Measurements from ENCODE around the gene TSPAN14.

DNA sequence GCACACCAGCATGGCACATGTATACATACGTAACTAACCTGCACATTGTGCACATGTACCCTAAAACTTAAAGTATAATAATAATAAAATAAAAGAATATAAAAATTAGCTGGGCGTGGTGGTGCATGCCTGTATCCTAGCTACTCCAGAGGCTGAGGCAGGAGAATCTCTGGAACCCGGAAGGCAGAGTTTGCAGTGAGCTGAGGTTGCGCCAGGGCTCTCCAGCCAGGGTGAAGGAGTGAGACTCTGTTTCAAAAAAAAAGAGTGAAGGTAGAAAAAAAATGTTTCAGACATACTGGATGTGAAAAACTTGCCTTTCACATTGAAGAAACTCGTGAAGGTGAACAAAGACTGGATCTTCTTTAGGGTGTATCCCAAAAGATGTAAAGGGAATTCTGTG is 26.7 kb downstream of the TSPAN14 start:
- TF ChIP-seq EZH2 (IDR thresholded peaks at IDR 0.05) (no peak), POLR2AphosphoS5 (IDR thresholded peaks at IDR 0.05; ENCODE audit: borderline replicate concordance, low read depth, low read length) (no peak)

Measured in SK-N-MC (cell line).